Heart left ventricle (tissue), 16 donors: ENCODE measurements around the gene F5. TPM values are rescaled to one million over a fixed set of nuclear protein-coding genes. Genes with fewer than 3 reads are reported as not detected.

Source experiments
- ATAC-seq, 4 donors: fragments of 200-7000 bp; cut with Tn5 transposase; one replicate each; pipeline ENCODE4 v1.9.1; 2020 to 2022; ENCODE audit warnings: moderate library complexity in 4 of 4, mild to moderate bottlenecking in 3 of 4, moderate number of reproducible peaks in 1 of 4
- DNase-seq, 5 donors: peaks; one replicate each; pipeline ENCODE4 v3.0.0-alpha.2; 2020
- H3K27ac ChIP-seq, 12 donors: fragments of 200-600 bp; sonication (generic) in 4 of 12; one replicate each; pipeline versions ENCODE4 v1.5.0 to v1.8.0; 2016 to 2022; ENCODE audit warnings: mild to moderate bottlenecking in 2 of 12
- H3K27me3 ChIP-seq, 9 donors: fragments of 200-600 bp; sonication (generic) in 2 of 9; one replicate each; pipeline versions ENCODE4 v1.5.1 to v1.8.0; 2016 to 2022; ENCODE audit warnings: mild to moderate bottlenecking in 3 of 9
- H3K36me3 ChIP-seq, 9 donors: fragments of 200-600 bp; sonication (generic) in 2 of 9; one replicate each; pipeline versions ENCODE4 v1.5.0 to v1.8.0; 2018 to 2022; ENCODE audit warnings: mild to moderate bottlenecking in 2 of 9
- H3K4me1 ChIP-seq, 12 donors: fragments of 200-600 bp; sonication (generic) in 4 of 12; one replicate each; pipeline versions ENCODE4 v1.5.0 to v1.8.0; 2016 to 2022; ENCODE audit warnings: mild to moderate bottlenecking in 3 of 12
- H3K4me3 ChIP-seq, 12 donors: fragments of 200-600 bp; sonication (generic) in 4 of 12; one replicate each; pipeline versions ENCODE4 v1.5.0 to v1.8.0; 2017 to 2022; ENCODE audit warnings: mild to moderate bottlenecking in 9 of 12, moderate library complexity in 4 of 12
- H3K9me3 ChIP-seq, 12 donors: fragments of 200-600 bp; sonication (generic) in 4 of 12; one replicate each; pipeline versions ENCODE4 v1.5.0 to v1.8.0; 2016 to 2022; ENCODE audit warnings: mild to moderate bottlenecking in 1 of 12
- POLR2A ChIP-seq, 2 donors: fragments of 450-650 bp; IDR thresholded peaks; one replicate each; pipeline ENCODE4 v1.6.1; 2017; ENCODE audit warnings: antibody characterized with exemption in 2 of 2, mild to moderate bottlenecking in 2 of 2, moderate library complexity in 2 of 2
- WGBS, 4 donors: extraction: QIAGEN DNeasy Blood & Tissue Kit in 2 of 4; methylation state at CpG; one replicate each; pipeline versions ENCODE4 v1.1.5 to v1.1.7; 2013 to 2018; 5-methylcytosine and 5-hydroxymethylcytosine counted together
- intact Hi-C, 10 donors: fragments of 100-400 bp; cut with DNase I; formaldehyde crosslinking; loops; one replicate each; pipeline versions ENCODE4 v1.11.1 to v1.14.2; 2022
- long read RNA-seq, 3 donors: library from polyadenylated mRNA; unstranded; transcript quantifications; one replicate each; pipeline ENCODE4 v2.0.0, GENCODE V29; 2020 to 2021
- polyA plus RNA-seq, 2 donors: library from polyadenylated mRNA; stranded (reverse); fragments of 200-250 nt; gene quantifications; one replicate each; pipeline ENCODE4 v1.2.3, GENCODE V29; 2013
- total RNA-seq, 9 donors: library from RNA; depleted of rRNA in 2 of 9; stranded (reverse); fragments of >200 nt in 2 of 9; fragmentation: NEBNext Ultra II Directional in 3 of 9; extraction: Animal tissue kit (Norgen Biotek cat#: 25700) in 3 of 9; gene quantifications; one replicate each; pipeline versions ENCODE4 v1.1.0 to v1.2.4, GENCODE V29; 2016 to 2023
- TF ChIP-seq, protein P1 (sequence below), 12 donors: fragments of 200-600 bp; sonication (generic) in 4 of 12; IDR thresholded peaks; one replicate each; pipeline versions ENCODE4 v1.5.0 to v1.8.0; 2018 to 2022; ENCODE audit warnings: antibody characterized with exemption in 12 of 12, mild to moderate bottlenecking in 5 of 12
- donor health status: ischemic (EF 13 %, LVEDD 7.1; RV severe dilation, severe dysfunction).
- donor health status: healthy with polysubstance abuse.
- donor health status: DM: no; HTN: yes; CAD: no.
- donor health status: DM: no; HTN: no; CAD: no.
- donor health status: ischemic (EF 25% LVEDD 6.9; RV normal size, moderate dysfunction).
- donor health status: ischemic (EF 25% LVEDD 5.7; RV mildly dilated, moderate dysfunction).
- donor health status: healthy.
- donor health status: DM: yes; HTN: yes; CAD: no.
- donor health status: ischemic (EF 35%, LVEDD 5.7; RV mildly dilated, moderate dysfunction).
- donor health status: nonischemic (EF 11% LVEDD 7.7; RV severe dilation, severe dysfunction).
- donor health status: DM: yes; HTN: yes; CAD: no.
- donor health status: PGD.
- donor health status: ischemic (EF 29% LVEDD 5.4; RV normal size, mild dysfunction).
- donor health status: nonischemic (EF 23%, LVEDD 6.1; RV moderate dilation, normal function).

F5 gene
- total RNA-seq (10 to 100 TPM in 6 of 9 donors, 1 to 10 TPM in 2, under 1 TPM in 1; 0.93 to 43.3 (median 18.0) TPM), polyA plus RNA-seq (10 to 100 TPM in 1 of 2 donors, 1 to 10 TPM in 1; 2.3 to 36.9 TPM)
- long read RNA-seq, donor 1, partial matches to known transcripts: 9 of 11 reads
- long read RNA-seq, donor 1, other reads (novel, unspliced or antisense): 1 of 11 reads
- long read RNA-seq, donor 2, partial matches to known transcripts: 31 of 32 reads
- long read RNA-seq, donor 2, other reads (novel, unspliced or antisense): 1 of 32 reads
- long read RNA-seq, donor 3: 0 reads

DNA sequence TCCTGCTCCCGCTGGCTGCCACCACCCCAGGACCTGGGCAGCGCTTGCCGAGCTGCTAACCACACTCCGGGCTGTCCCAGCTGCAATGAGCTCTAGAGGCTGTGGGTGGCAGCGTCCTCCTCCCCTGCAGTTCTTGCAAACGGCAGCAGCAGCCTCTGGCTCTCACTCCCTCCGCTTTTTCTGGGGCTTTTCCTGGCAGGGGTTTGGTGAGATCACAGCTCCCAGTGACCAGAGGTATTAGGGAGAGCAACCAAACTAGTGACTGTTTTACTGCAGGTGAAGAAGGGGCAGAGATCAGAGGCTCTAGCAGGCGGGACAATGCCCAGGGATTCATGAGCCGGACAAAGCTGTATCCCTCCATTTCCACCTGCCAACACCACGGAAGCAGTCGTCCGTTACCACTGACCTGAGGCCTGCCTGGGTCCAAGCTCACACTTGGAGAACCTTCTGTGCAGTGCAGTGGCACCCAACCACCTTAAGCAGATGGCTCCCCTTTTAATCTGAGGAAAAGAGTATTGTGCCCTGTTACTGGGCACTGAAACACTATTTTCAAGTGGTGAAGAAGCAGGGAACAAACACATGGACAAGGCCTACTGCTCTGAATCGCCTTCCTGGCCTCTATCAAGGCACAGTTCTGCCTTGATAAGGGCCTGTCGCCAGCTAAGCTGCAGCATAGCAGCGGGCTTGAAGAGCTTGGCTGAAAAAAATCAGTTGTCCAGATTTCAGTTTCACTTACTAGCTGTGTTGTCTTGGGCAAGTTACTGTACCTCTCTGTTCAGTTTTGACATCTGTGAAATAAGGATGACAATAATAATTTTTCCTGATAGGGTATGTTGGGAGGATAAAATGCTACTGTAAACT lies at the start of gene F5:
TSS of gene F5 (minus strand) at position 87 of the 861 bp plus-strand sequence. CDS start 95 bp downstream, outside the sequence.
- Histone ChIP-seq H3K27me3 (peaks cover 0 to 37% (median 0%) of the 10 kb centered on the region in 9 donors), H3K27ac (peak within 1 kb of the TSS in 8 of 12 donors; percentile 11 to 85 (median 52)), H3K36me3 (no peaks in the 10 kb centered on the region), H3K4me1 (peaks cover 0 to 23% (median 9%) of the 10 kb centered on the region in 12 donors), H3K9me3 (no peaks in the 10 kb centered on the region), H3K4me3 (peak within 1 kb of the TSS in 11 of 12 donors; percentile 14 to 61 (median 36))
- WGBS, 4 donors: 10 to 13% (median 12%) methylated on average over 15 of the region's 15 CpGs
- TF ChIP-seq, protein P1, sequence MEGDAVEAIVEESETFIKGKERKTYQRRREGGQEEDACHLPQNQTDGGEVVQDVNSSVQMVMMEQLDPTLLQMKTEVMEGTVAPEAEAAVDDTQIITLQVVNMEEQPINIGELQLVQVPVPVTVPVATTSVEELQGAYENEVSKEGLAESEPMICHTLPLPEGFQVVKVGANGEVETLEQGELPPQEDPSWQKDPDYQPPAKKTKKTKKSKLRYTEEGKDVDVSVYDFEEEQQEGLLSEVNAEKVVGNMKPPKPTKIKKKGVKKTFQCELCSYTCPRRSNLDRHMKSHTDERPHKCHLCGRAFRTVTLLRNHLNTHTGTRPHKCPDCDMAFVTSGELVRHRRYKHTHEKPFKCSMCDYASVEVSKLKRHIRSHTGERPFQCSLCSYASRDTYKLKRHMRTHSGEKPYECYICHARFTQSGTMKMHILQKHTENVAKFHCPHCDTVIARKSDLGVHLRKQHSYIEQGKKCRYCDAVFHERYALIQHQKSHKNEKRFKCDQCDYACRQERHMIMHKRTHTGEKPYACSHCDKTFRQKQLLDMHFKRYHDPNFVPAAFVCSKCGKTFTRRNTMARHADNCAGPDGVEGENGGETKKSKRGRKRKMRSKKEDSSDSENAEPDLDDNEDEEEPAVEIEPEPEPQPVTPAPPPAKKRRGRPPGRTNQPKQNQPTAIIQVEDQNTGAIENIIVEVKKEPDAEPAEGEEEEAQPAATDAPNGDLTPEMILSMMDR (IDR thresholded peaks at IDR 0.05): peak in 11 of 12 donors; percentile 17 to 63 (median 47)
- peak in 1 of 2 donors; percentile 46 for TF ChIP-seq POLR2A (IDR thresholded peaks at IDR 0.05)
- peak; percentile 52 to 88 (median 83) for DNase-seq
- ATAC-seq: peak; percentile 96 to 99 (median 98)
- intact Hi-C loops: loop anchor here in 1 of 10 donors (5.0 kb wide), 1 partner anchor 126 kb away; the partner anchor contains the start of gene SELL

- peaks cover 0 to 5% (median 0%) of the 10 kb centered on the region in 9 donors for H3K27me3 ChIP-seq
- ATAC-seq (no peak), DNase-seq (no peak)
- intact Hi-C loops: no loop called here
- H3K4me3 ChIP-seq: no peak overlapping the region
- 71 to 84% (median 83%) methylated on average over 1 of the region's 1 CpG for WGBS, 4 donors
- H3K36me3 ChIP-seq: no peaks in the 10 kb centered on the region
- H3K9me3 ChIP-seq: peaks cover 0 to 40% (median 23%) of the 10 kb centered on the region in 12 donors
- no peak overlapping the region for H3K27ac ChIP-seq
- H3K4me1 ChIP-seq: no peaks in the 10 kb centered on the region
- no peak for TF ChIP-seq POLR2A (IDR thresholded peaks at IDR 0.05)
- TF ChIP-seq, protein P1 (IDR thresholded peaks at IDR 0.05): no peak
These were observed 48.6 kb upstream of the F5 start for GRCh38 chr1:169634877-169635276.

- intact Hi-C loops: no loop called here
- Histone ChIP-seq H3K9me3 (peaks cover 0 to 40% (median 23%) of the 10 kb centered on the region in 12 donors), H3K27ac (no peak overlapping the region), H3K4me3 (no peak overlapping the region), H3K4me1 (no peaks in the 10 kb centered on the region), H3K36me3 (no peaks in the 10 kb centered on the region), H3K27me3 (peaks cover 0 to 5% (median 0%) of the 10 kb centered on the region in 9 donors)
- 84 to 95% (median 93%) methylated on average over 1 of the region's 1 CpG for WGBS, 4 donors
- ATAC-seq (no peak), DNase-seq (no peak)
- TF ChIP-seq, protein P1 (IDR thresholded peaks at IDR 0.05): no peak
- no peak for TF ChIP-seq POLR2A (IDR thresholded peaks at IDR 0.05)
These were observed 47.9 kb upstream of the F5 start for GRCh38 chr1:169634145-169634544.

DNA sequence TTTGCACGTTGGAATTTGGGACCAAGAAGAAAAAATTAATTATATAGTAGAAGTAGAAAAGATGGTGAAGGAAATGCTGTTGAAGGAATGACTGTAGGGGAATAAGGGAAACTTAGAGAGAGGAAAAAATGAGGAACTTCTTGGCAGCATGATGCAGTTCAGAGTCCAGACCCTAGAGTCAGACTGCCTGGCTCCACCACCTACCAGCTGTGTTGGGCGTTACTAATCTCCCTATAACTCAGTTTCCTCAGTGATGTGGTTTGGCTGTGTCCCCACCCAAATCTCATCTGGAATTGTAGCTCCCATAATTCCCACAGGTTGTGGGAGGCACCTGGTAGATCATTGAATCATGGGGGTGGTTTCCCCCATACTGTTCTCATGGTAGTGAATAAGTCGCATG lies 45.0 kb upstream of the F5 start:
- DNase-seq (no peak), ATAC-seq (no peak)
- WGBS, 4 donors: 81 to 86% (median 82%) methylated on average over 3 of the region's 3 CpGs
- Histone ChIP-seq H3K4me1 (no peaks in the 10 kb centered on the region), H3K9me3 (peaks cover 0 to 34% (median 23%) of the 10 kb centered on the region in 12 donors), H3K27me3 (peaks cover 0 to 5% (median 0%) of the 10 kb centered on the region in 9 donors), H3K4me3 (no peak overlapping the region), H3K36me3 (no peaks in the 10 kb centered on the region), H3K27ac (no peak overlapping the region)
- TF ChIP-seq, protein P1 (IDR thresholded peaks at IDR 0.05): no peak
- TF ChIP-seq POLR2A (IDR thresholded peaks at IDR 0.05): no peak
- intact Hi-C loops: no loop called here
